ENCODE data around the gene ATP2B2.

DNA sequence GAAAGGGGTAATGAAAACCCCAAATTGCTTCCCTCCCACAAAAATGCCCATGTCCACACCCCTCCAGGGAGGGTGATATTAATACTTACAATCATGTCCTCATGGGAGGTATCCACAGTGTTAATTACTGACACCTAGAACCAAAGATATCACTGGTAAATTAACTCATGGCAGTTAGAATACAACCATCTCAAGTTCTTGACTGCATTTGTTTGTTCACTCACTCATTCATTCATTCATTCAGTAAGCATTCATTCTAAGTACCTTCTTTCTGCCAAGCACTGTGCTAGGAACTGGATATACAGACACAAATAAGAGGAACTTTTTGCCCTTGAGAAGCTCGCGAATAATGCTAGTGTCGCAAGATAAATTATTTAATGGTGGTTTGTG lies 187.4 kb downstream of the ATP2B2 start:
- TF ChIP-seq, protein P1, sequence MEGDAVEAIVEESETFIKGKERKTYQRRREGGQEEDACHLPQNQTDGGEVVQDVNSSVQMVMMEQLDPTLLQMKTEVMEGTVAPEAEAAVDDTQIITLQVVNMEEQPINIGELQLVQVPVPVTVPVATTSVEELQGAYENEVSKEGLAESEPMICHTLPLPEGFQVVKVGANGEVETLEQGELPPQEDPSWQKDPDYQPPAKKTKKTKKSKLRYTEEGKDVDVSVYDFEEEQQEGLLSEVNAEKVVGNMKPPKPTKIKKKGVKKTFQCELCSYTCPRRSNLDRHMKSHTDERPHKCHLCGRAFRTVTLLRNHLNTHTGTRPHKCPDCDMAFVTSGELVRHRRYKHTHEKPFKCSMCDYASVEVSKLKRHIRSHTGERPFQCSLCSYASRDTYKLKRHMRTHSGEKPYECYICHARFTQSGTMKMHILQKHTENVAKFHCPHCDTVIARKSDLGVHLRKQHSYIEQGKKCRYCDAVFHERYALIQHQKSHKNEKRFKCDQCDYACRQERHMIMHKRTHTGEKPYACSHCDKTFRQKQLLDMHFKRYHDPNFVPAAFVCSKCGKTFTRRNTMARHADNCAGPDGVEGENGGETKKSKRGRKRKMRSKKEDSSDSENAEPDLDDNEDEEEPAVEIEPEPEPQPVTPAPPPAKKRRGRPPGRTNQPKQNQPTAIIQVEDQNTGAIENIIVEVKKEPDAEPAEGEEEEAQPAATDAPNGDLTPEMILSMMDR (IDR thresholded peaks at IDR 0.05), result no peak
- TF ChIP-seq EZH2 (IDR thresholded peaks at IDR 0.05), result no peak
